HepG2 (cell line): ENCODE measurements around the gene ARMC10. TPM values are rescaled to one million over a fixed set of nuclear protein-coding genes. Genes with fewer than 3 reads are reported as not detected.
A peak's percentile ranks its signal among the peaks of the same experiment; 100 is the strongest.

Experiments
- AKAP8 ChIP-seq: sonication (generic); formaldehyde crosslinking; IDR thresholded peaks from 2 replicates; pipeline ENCODE4 v1.5.1; 2020; ENCODE audit warnings: mild to moderate bottlenecking, missing genetic modification reagents
- BATF2 ChIP-seq: sonication (generic); formaldehyde crosslinking; IDR thresholded peaks from 2 replicates; pipeline ENCODE4 v1.8.0; 2022; ENCODE audit warnings: mild to moderate bottlenecking, missing genetic modification reagents, moderate library complexity
- DPF2 ChIP-seq: sonication (generic); formaldehyde crosslinking; IDR thresholded peaks from 2 replicates; pipeline ENCODE4 v1.4.0; 2020; ENCODE audit warnings: mild to moderate bottlenecking, low read depth, missing genetic modification reagents, borderline replicate concordance
- DZIP1 ChIP-seq: sonication (generic); formaldehyde crosslinking; IDR thresholded peaks from 2 replicates; pipeline ENCODE4 v1.5.0; 2020; ENCODE audit warnings: mild to moderate bottlenecking, missing genetic modification reagents
- FLYWCH1 ChIP-seq: sonication (generic); formaldehyde crosslinking; IDR thresholded peaks from 2 replicates; pipeline ENCODE4 v1.8.1; 2023; ENCODE audit warnings: mild to moderate bottlenecking, missing genetic modification reagents
- GPBP1L1 ChIP-seq: sonication (generic); formaldehyde crosslinking; IDR thresholded peaks from 2 replicates; pipeline ENCODE4 v1.5.0; 2020; ENCODE audit warnings: mild to moderate bottlenecking, missing genetic modification reagents
- KDM5B ChIP-seq: sonication (generic); formaldehyde crosslinking; IDR thresholded peaks from 2 replicates; pipeline ENCODE4 v1.4.0; 2020; ENCODE audit warnings: missing genetic modification reagents, mild to moderate bottlenecking, borderline replicate concordance
- KLF11 ChIP-seq: IDR thresholded peaks from 2 replicates; pipeline ENCODE4 v1.6.1; 2016; ENCODE audit warnings: missing compliant biosample characterization
- MAFG ChIP-seq: sonication (generic); formaldehyde crosslinking; IDR thresholded peaks from 2 replicates; pipeline ENCODE4 v1.5.1; 2020; ENCODE audit warnings: mild to moderate bottlenecking, missing genetic modification reagents
- PAX8 ChIP-seq: sonication (generic); formaldehyde crosslinking; IDR thresholded peaks from 2 replicates; pipeline ENCODE4 v1.8.0; 2022; ENCODE audit warnings: mild to moderate bottlenecking, missing genetic modification reagents, borderline replicate concordance
- RCOR2 ChIP-seq: IDR thresholded peaks from 2 replicates; pipeline ENCODE4 v1.6.1; 2016; ENCODE audit warnings: missing biosample characterization, missing genetic modification reagents
- SETDB1 ChIP-seq: sonication (generic); formaldehyde crosslinking; IDR thresholded peaks from 2 replicates; pipeline ENCODE4 v1.5.1; 2020; ENCODE audit warnings: missing genetic modification reagents, mild to moderate bottlenecking, borderline replicate concordance
- SRY ChIP-seq: sonication (generic); formaldehyde crosslinking; IDR thresholded peaks from 2 replicates; pipeline ENCODE4 v1.8.0; 2022; ENCODE audit warnings: mild to moderate bottlenecking, missing genetic modification reagents
- THRA ChIP-seq: sonication (generic); formaldehyde crosslinking; IDR thresholded peaks from 2 replicates; pipeline ENCODE4 v1.4.0; 2020; ENCODE audit warnings: missing genetic modification reagents, borderline replicate concordance
- ZNF121 ChIP-seq: sonication (generic); formaldehyde crosslinking; IDR thresholded peaks from 2 replicates; pipeline ENCODE4 v1.5.0; 2020; ENCODE audit warnings: mild to moderate bottlenecking, missing genetic modification reagents
- ZNF18 ChIP-seq: sonication (generic); formaldehyde crosslinking; IDR thresholded peaks from 2 replicates; pipeline ENCODE4 v1.8.0; 2022; ENCODE audit warnings: mild to moderate bottlenecking, missing genetic modification reagents; ENCODE audit not compliant: insufficient replicate concordance
- ZNF326 ChIP-seq: sonication (generic); formaldehyde crosslinking; IDR thresholded peaks from 2 replicates; pipeline ENCODE4 v1.4.0; 2020; ENCODE audit warnings: missing genetic modification reagents, borderline replicate concordance
- ZNF350 ChIP-seq: sonication (generic); formaldehyde crosslinking; IDR thresholded peaks from 2 replicates; pipeline ENCODE4 v1.4.0; 2020; ENCODE audit warnings: mild to moderate bottlenecking, low read depth, missing genetic modification reagents, borderline replicate concordance
- ZNF362 ChIP-seq: sonication (generic); formaldehyde crosslinking; IDR thresholded peaks from 2 replicates; pipeline ENCODE4 v1.4.0; 2020; ENCODE audit warnings: missing genetic modification reagents, mild to moderate bottlenecking, borderline replicate concordance
- polyA plus RNA-seq, 8 experiments: library from polyadenylated mRNA; depleted of rRNA in 3 of 8; stranded (reverse) in 7 of 8; unstranded in 1 of 8; fragments of >200 nt; fragmentation: Illumina TruSeq in 4 of 8; extraction: Trizol in 4 of 8; gene quantifications; 2 replicates each; pipeline versions ENCODE4 v1.2.1 to v1.2.3, GENCODE V29; 2011 to 2016; ENCODE audit warnings: low read depth in 4 of 8, missing spikeins in 1 of 8, mixed read lengths in 1 of 8; ENCODE audit not compliant: insufficient read depth in 1 of 8
- total RNA-seq, 5 experiments: library from RNA; depleted of rRNA; stranded (reverse); fragments of >200 nt; fragmentation: Illumina TruSeq; extraction: Trizol; gene quantifications; 2 replicates each; pipeline ENCODE4 v1.2.3, GENCODE V29; 2016; ENCODE audit warnings: low read depth in 1 of 5

The ARMC10 gene
- total and polyA plus RNA-seq, 2 of the 13 experiments (the other 11 are each of a cell fraction or from before 2014, with no cell fraction given), result 11.3 to 23.7 TPM

- TF ChIP-seq ZNF362 (CRISPR knock-in tag) (no peak), RCOR2 (no peak), GPBP1L1 (no peak), FLYWCH1 (CRISPR knock-in tag) (no peak), THRA (CRISPR knock-in tag) (no peak), PAX8 (CRISPR knock-in tag) (no peak), DPF2 (CRISPR knock-in tag) (no peak), BATF2 (CRISPR knock-in tag) (0 out of 2 replicates have a peak, but pooled peaks have one; percentile 40), MAFG (CRISPR knock-in tag) (no peak), AKAP8 (no peak; the same call in 1 of the 2 replicates), SETDB1 (CRISPR knock-in tag) (no peak), ZNF350 (CRISPR knock-in tag) (peak; percentile 57; the same call in 1 of the 2 replicates), KLF11 (no peak), ZNF18 (no peak), DZIP1 (CRISPR knock-in tag) (no peak; the same call in 1 of the 2 replicates), KDM5B (CRISPR knock-in tag) (peak; percentile 76; the same call in 1 of the 2 replicates), ZNF326 (CRISPR knock-in tag) (no peak), ZNF121 (CRISPR knock-in tag) (no peak), SRY (CRISPR knock-in tag) (no peak)
Measured at GRCh38 chr7:103074519-103075336, at the start of gene ARMC10, which contains the start of gene FBXL13 (continued).
